Vagina (tissue), 2 donors: Measurements from ENCODE around the gene NMT1. TPM values are rescaled to one million over a fixed set of nuclear protein-coding genes. Genes with fewer than 3 reads are reported as not detected.

Experiments used
- DNase-seq, 2 donors: peaks; one replicate each; pipeline ENCODE4 v3.0.0-alpha.2; 2017; ENCODE audit errors: extremely low spot score in 2 of 2
- H3K27ac ChIP-seq: fragments of 200-600 bp; sonication (generic); one replicate; pipeline ENCODE4 v1.5.1; 2019
- H3K27me3 ChIP-seq: fragments of 200-600 bp; sonication (generic); one replicate; pipeline ENCODE4 v1.5.1; 2019
- H3K36me3 ChIP-seq, 2 donors: fragments of 200-600 bp; sonication (generic); one replicate each; pipeline ENCODE4 v1.5.1; 2017 to 2019
- H3K4me1 ChIP-seq: fragments of 200-600 bp; sonication (generic); one replicate; pipeline ENCODE4 v1.5.1; 2019
- H3K4me3 ChIP-seq, 2 donors: fragments of 200-600 bp; sonication (generic); 1 replicate in 1 of 2; 2 replicates in 1 of 2; pipeline ENCODE4 v1.5.1; 2016 to 2019
- H3K9me3 ChIP-seq: fragments of 200-600 bp; sonication (generic); one replicate; pipeline ENCODE4 v1.5.1; 2019
- CTCF ChIP-seq, 3 experiments: fragments of 450-650 bp in 2 of 3; fragments of 200-600 bp in 1 of 3; sonication (generic) in 1 of 3; IDR thresholded peaks; one replicate each; pipeline ENCODE4 v1.5.1; 2017 to 2019; ENCODE audit warnings: antibody characterized with exemption in 3 of 3, mild to moderate bottlenecking in 2 of 3, moderate library complexity in 2 of 3
- POLR2A ChIP-seq, 2 donors: fragments of 450-650 bp; IDR thresholded peaks; one replicate each; pipeline ENCODE4 v1.6.1; 2017; ENCODE audit warnings: antibody characterized with exemption in 2 of 2, mild to moderate bottlenecking in 2 of 2, moderate library complexity in 2 of 2
- POLR2AphosphoS5 ChIP-seq, 2 donors: sonication (generic); formaldehyde crosslinking; IDR thresholded peaks; one replicate each; pipeline ENCODE4 v1.9.0; 2017; ENCODE audit warnings: antibody characterized with exemption in 2 of 2, mild to moderate bottlenecking in 2 of 2, low read depth in 1 of 2; ENCODE audit not compliant: insufficient read depth in 1 of 2
- intact Hi-C: fragments of 100-400 bp; cut with DNase I; formaldehyde crosslinking; loops from one replicate; pipeline ENCODE4 v1.15.1; 2023
- total RNA-seq: library from RNA; depleted of rRNA; stranded (reverse); fragments of >200 nt; gene quantifications from one replicate; pipeline ENCODE4 v1.2.3, GENCODE V29; 2016

NMT1 gene
- total RNA-seq, 1 donor from 2014 or later: 49.4 TPM

- peaks cover 0 to 26% of the 10 kb centered on the region in 2 donors for H3K36me3 ChIP-seq
- no peak for DNase-seq
- intact Hi-C loops: no loop called here
- peaks cover 38% of the 10 kb centered on the region for H3K4me1 ChIP-seq
- no peak overlapping the region for H3K4me3 ChIP-seq
- TF ChIP-seq POLR2AphosphoS5 (IDR thresholded peaks at IDR 0.05; ENCODE audit: insufficient read depth in 1 of 2, low read depth in 1 of 2) (no peak), POLR2A (IDR thresholded peaks at IDR 0.05) (no peak), CTCF (IDR thresholded peaks at IDR 0.05) (no peak)
- H3K9me3 ChIP-seq: no peaks in the 10 kb centered on the region
- H3K27ac ChIP-seq: peak overlapping the region; percentile 76
- no peaks in the 10 kb centered on the region for H3K27me3 ChIP-seq
Measured at GRCh38 chr17:45110676-45111611, 49.8 kb downstream of the NMT1 start.

DNA sequence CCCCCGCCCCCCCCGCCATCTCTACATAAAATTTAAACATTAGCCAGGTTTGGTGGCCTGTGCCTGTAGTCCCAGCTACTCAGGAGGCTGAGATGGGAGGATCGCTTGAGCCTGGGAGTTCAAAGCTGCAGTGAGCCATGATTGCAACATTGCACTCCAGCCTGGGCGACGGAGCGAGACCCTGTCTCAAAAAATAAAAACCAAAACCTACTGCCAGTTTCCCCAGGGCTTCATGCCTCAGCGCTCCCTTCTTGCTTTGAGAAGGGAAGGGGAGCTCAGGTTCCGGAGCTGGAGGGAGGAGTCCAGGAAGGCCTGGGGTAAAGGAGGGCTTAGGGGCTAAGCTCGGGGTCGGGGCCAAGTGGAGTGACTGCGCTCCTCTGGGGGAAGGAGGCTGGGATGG, 50.7 kb downstream of the NMT1 start:
- no peak for TF ChIP-seq CTCF (IDR thresholded peaks at IDR 0.05)
- no peak for TF ChIP-seq POLR2A (IDR thresholded peaks at IDR 0.05)
- no peak for TF ChIP-seq POLR2AphosphoS5 (IDR thresholded peaks at IDR 0.05; ENCODE audit: insufficient read depth in 1 of 2, low read depth in 1 of 2)
- H3K27me3 ChIP-seq: no peaks in the 10 kb centered on the region
- DNase-seq: no peak
- H3K27ac ChIP-seq: peak overlapping the region; percentile 76
- H3K4me3 ChIP-seq: no peak overlapping the region
- H3K36me3 ChIP-seq: peaks cover 0 to 18% of the 10 kb centered on the region in 2 donors
- H3K4me1 ChIP-seq: peaks cover 31% of the 10 kb centered on the region
- intact Hi-C loops: no loop called here
- H3K9me3 ChIP-seq: no peaks in the 10 kb centered on the region

GRCh38 chr17:45112559-45113423, 51.7 kb downstream of the NMT1 start:
- Histone ChIP-seq H3K4me1 (peaks cover 22% of the 10 kb centered on the region), H3K27me3 (no peaks in the 10 kb centered on the region), H3K27ac (peak overlapping the region; percentile 76), H3K4me3 (no peak overlapping the region), H3K9me3 (no peaks in the 10 kb centered on the region), H3K36me3 (peaks cover 0 to 11% of the 10 kb centered on the region in 2 donors)
- intact Hi-C loops: no loop called here
- no peak for TF ChIP-seq POLR2A (IDR thresholded peaks at IDR 0.05)
- TF ChIP-seq POLR2AphosphoS5 (IDR thresholded peaks at IDR 0.05; ENCODE audit: insufficient read depth in 1 of 2, low read depth in 1 of 2): no peak
- TF ChIP-seq CTCF (IDR thresholded peaks at IDR 0.05): no peak
- DNase-seq: no peak

- Histone ChIP-seq H3K9me3 (no peaks in the 10 kb centered on the region), H3K27me3 (no peaks in the 10 kb centered on the region), H3K4me3 (no peak overlapping the region), H3K4me1 (peaks cover 19% of the 10 kb centered on the region), H3K27ac (no peak overlapping the region), H3K36me3 (peaks cover 0 to 12% of the 10 kb centered on the region in 2 donors)
- DNase-seq: no peak
- intact Hi-C loops: no loop called here
- no peak for TF ChIP-seq POLR2AphosphoS5 (IDR thresholded peaks at IDR 0.05; ENCODE audit: insufficient read depth in 1 of 2, low read depth in 1 of 2)
Measured at GRCh38 chr17:45113424-45113754, 52.3 kb downstream of the NMT1 start.

- no peaks in the 10 kb centered on the region for H3K27me3 ChIP-seq
- intact Hi-C loops: no loop called here
- H3K4me3 ChIP-seq: no peak overlapping the region
- H3K36me3 ChIP-seq: peaks cover 0 to 21% of the 10 kb centered on the region in 2 donors
- H3K27ac ChIP-seq: no peak overlapping the region
- no peak for DNase-seq
- H3K4me1 ChIP-seq: peaks cover 19% of the 10 kb centered on the region
- no peaks in the 10 kb centered on the region for H3K9me3 ChIP-seq
- no peak for TF ChIP-seq CTCF (IDR thresholded peaks at IDR 0.05)
Measured at GRCh38 chr17:45114117-45114932, 53.2 kb downstream of the NMT1 start.
